ENCODE measurements around the gene RNF7. TPM values are rescaled to one million over a fixed set of nuclear protein-coding genes. Genes with fewer than 3 reads are reported as not detected.

Gene RNF7
- total and polyA plus RNA-seq, 2 of the 8 experiments (the other 6 are each of a cell fraction or from before 2014, with no cell fraction given), result 78.4 to 113 TPM

GRCh38 chr3:141723255-141723654 is 14.8 kb upstream of the RNF7 start:
- no peak overlapping the region for H2BK120ac ChIP-seq (replicated peaks; ENCODE audit: low read depth, low read length)
- H3K9me3 ChIP-seq (ENCODE audit: insufficient read depth in 2 of 2, low read depth in 1 of 2, low read length in 1 of 2), result no peaks in the 10 kb centered on the region
- no peak overlapping the region for H3K56ac ChIP-seq (replicated peaks; ENCODE audit: insufficient read length, low read depth, low read length)
- no peaks in the 10 kb centered on the region for H3K4me1 ChIP-seq (replicated peaks in 1 of 4; ENCODE audit: control insufficient read depth in 3 of 4, insufficient read depth in 4 of 4, low read length in 3 of 4)
- H3K79me2 ChIP-seq (ENCODE audit: control insufficient read depth in 1 of 2, insufficient read depth in 2 of 2, low read length in 2 of 2), result no peaks in the 10 kb centered on the region
- H2BK15ac ChIP-seq (ENCODE audit: low read length), result no peak overlapping the region
- no peaks in the 10 kb centered on the region for H3K36me3 ChIP-seq (ENCODE audit: control insufficient read depth in 2 of 4, insufficient read depth in 4 of 4, low read length in 3 of 4)
- H3K23ac ChIP-seq (ENCODE audit: insufficient read length), result no peak overlapping the region
- H4K8ac ChIP-seq (ENCODE audit: extremely low read depth, insufficient read depth, low read length), result no peak overlapping the region
- no peak overlapping the region for H2BK12ac ChIP-seq (ENCODE audit: low read depth, low read length)
- H3K27ac ChIP-seq (ENCODE audit: low read depth, low read length), result no peak overlapping the region
- no peak overlapping the region for H2BK5ac ChIP-seq (ENCODE audit: low read depth, low read length)
- no peak overlapping the region for H2BK20ac ChIP-seq (ENCODE audit: low read length)
- H3K27me3 ChIP-seq (replicated peaks in 1 of 4; ENCODE audit: control insufficient read depth in 3 of 4, extremely low read depth in 1 of 4, insufficient read depth in 3 of 4, low read length in 3 of 4), result no peaks in the 10 kb centered on the region
- H4K91ac ChIP-seq (replicated peaks; ENCODE audit: insufficient read length, low read length), result no peak overlapping the region
- no peak overlapping the region for H2AK5ac ChIP-seq (ENCODE audit: low read depth, low read length)
- ChIA-PET CTCF (ENCODE audit: partially characterized antibody) (interaction anchor here (0.6 to 2.2 kb wide), 4 partner anchors 10 to 78 kb away, joined by 3 to 6 read pairs (median 4); partner anchors contain the start of gene RNF7), POLR2A (ENCODE audit: partially characterized antibody) (no interaction called here)
- no peaks in the 10 kb centered on the region; the same call in 1 of the 2 replicates for H3K23me2 ChIP-seq (ENCODE audit: low read depth, low read length)
- FAIRE-seq (no peak), DNase-seq (ENCODE audit: low read depth in 1 of 2, low spot score in 2 of 2) (no peak)
- no peak overlapping the region for H3K4me2 ChIP-seq (ENCODE audit: insufficient read depth in 1 of 2, low read depth in 2 of 2, low read length in 2 of 2)
- H3K79me1 ChIP-seq (ENCODE audit: low read depth, low read length), result no peaks in the 10 kb centered on the region
- no peak overlapping the region for H2AFZ ChIP-seq (ENCODE audit: low read length)
- no peak overlapping the region for H3K4ac ChIP-seq (replicated peaks; ENCODE audit: insufficient read length, low read depth, low read length)
- H3K14ac ChIP-seq (ENCODE audit: insufficient read length), result no peak overlapping the region
- no peak overlapping the region for H3K4me3 ChIP-seq (ENCODE audit: extremely low read depth in 1 of 4, insufficient read depth in 2 of 4, low read depth in 3 of 4, low read length in 4 of 4)
- no peak overlapping the region for H4K5ac ChIP-seq (ENCODE audit: insufficient read length, low read depth, low read length)
- H3K9ac ChIP-seq (replicated peaks in 1 of 4; ENCODE audit: extremely low read depth in 1 of 4, low read depth in 3 of 4, low read length in 3 of 4), result no peak overlapping the region
- H4K20me1 ChIP-seq (replicated peaks in 1 of 2; ENCODE audit: control insufficient read depth in 1 of 2, insufficient read depth in 2 of 2, low read length in 2 of 2), result no peaks in the 10 kb centered on the region
- H3K18ac ChIP-seq (ENCODE audit: extremely low read depth, low read length), result no peak overlapping the region
- no peak for TF ChIP-seq GABPA (IDR thresholded peaks at IDR 0.05; ENCODE audit: borderline replicate concordance, insufficient read depth, low read length)
- no peak for TF ChIP-seq POLR2AphosphoS5 (IDR thresholded peaks at IDR 0.05; ENCODE audit: low read depth, low read length)
- TF ChIP-seq GTF2F1 (IDR thresholded peaks at IDR 0.05; ENCODE audit: borderline replicate concordance, low read depth, low read length), result no peak
- no peak for TF ChIP-seq ZNF274 (IDR thresholded peaks at IDR 0.05; ENCODE audit: borderline replicate concordance, extremely low read depth, low read length)
- no peak for TF ChIP-seq RNF2 (IDR thresholded peaks at IDR 0.05; ENCODE audit: borderline replicate concordance, low read depth, low read length, missing control alignments, poor library complexity, severe bottlenecking)
- TF ChIP-seq HDAC2 (IDR thresholded peaks at IDR 0.05; ENCODE audit: borderline replicate concordance in 1 of 2, low read depth in 2 of 2, low read length in 2 of 2), result no peak
- no peak for TF ChIP-seq CTBP2 (IDR thresholded peaks at IDR 0.05; ENCODE audit: borderline replicate concordance, insufficient read depth, insufficient read length, low read length)
- no peak for TF ChIP-seq YY1 (IDR thresholded peaks at IDR 0.05; ENCODE audit: low read depth, low read length)
- TF ChIP-seq TEAD4 (IDR thresholded peaks at IDR 0.05; ENCODE audit: low read depth, low read length), result no peak
- TF ChIP-seq RAD21 (IDR thresholded peaks at IDR 0.05 in 1 of 2, conservative IDR thresholded peaks at IDR 0.05 in 1 of 2; ENCODE audit: low read depth in 2 of 2, low read length in 2 of 2), result no peak
- TF ChIP-seq PHF8 (conservative IDR thresholded peaks at IDR 0.05; ENCODE audit: low read depth, low read length), result no peak
- TF ChIP-seq RFX5 (IDR thresholded peaks at IDR 0.05; ENCODE audit: borderline replicate concordance, low read depth, low read length), result no peak
- TF ChIP-seq SIN3A (conservative IDR thresholded peaks at IDR 0.05 in 1 of 2, IDR thresholded peaks at IDR 0.05 in 1 of 2; ENCODE audit: low read depth in 1 of 2, low read length in 2 of 2), result no peak
- no peak for TF ChIP-seq JUND (IDR thresholded peaks at IDR 0.05; ENCODE audit: low read length)
